ENCODE data around the gene HTR2C. TPM values are rescaled to one million over a fixed set of nuclear protein-coding genes. Genes with fewer than 3 reads are reported as not detected.

Gene HTR2C
- polyA plus RNA-seq (2013, experiment 1 of 2) = 0.29 TPM
- 0.34 TPM for polyA plus RNA-seq (2013, experiment 2 of 2)

DNA sequence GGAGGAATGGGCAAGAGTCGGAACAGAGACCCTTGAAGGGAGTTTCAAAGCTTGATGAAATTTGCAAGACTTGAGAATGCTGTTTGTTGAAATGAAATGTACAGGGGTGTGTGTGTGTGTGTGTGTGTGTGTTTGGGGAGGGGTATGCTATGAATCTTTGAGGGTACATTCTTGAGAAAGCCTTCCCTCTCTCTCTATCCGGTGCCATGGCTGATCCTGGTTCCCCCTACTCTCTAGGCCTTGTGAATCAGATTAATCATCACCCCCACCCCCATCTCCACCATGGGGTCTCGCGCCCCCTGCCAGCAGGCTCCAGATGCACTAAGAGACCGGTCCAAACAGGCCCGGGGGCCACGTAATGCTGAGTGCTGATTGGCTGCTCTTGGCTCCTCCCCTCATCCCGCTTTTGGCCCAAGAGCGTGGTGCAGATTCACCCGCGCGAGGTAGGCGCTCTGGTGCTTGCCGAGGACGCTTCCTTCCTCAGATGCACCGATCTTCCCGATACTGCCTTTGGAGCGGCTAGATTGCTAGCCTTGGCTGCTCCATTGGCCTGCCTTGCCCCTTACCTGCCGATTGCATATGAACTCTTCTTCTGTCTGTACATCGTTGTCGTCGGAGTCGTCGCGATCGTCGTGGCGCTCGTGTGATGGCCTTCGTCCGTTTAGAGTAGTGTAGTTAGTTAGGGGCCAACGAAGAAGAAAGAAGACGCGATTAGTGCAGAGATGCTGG is at the start of gene HTR2C:
Gene HTR2C, plus strand, starts transcription at position 441 of the 729 bp plus-strand sequence. CDS start 142,851 bp downstream, outside the sequence.
- Histone ChIP-seq H3K23ac (ENCODE audit: low read length) (no peak within 1 kb of the TSS), H2AK5ac (ENCODE audit: low read length) (no peak within 1 kb of the TSS), H3K9ac (ENCODE audit: low read length) (no peak within 1 kb of the TSS), H3K56ac (ENCODE audit: low read length) (peak within 1 kb of the TSS; percentile 22), H3K4ac (ENCODE audit: low read depth, low read length) (no peak within 1 kb of the TSS), H3K79me2 (ENCODE audit: control insufficient read depth, insufficient read depth, low read length) (no peaks in the 10 kb centered on the region), H2BK120ac (ENCODE audit: low read depth, low read length) (no peak within 1 kb of the TSS), H4K8ac (ENCODE audit: low read depth, low read length) (no peak within 1 kb of the TSS), H3K27ac (ENCODE audit: low read depth, low read length) (no peak within 1 kb of the TSS), H3K18ac (ENCODE audit: low read length) (no peak within 1 kb of the TSS), H3K79me1 (ENCODE audit: low read length) (no peaks in the 10 kb centered on the region), H2BK15ac (replicated peaks; ENCODE audit: low read depth) (no peak within 1 kb of the TSS), H3K4me1 (ENCODE audit: control insufficient read depth, low read depth, low read length) (no peaks in the 10 kb centered on the region), H3K27me3 (ENCODE audit: insufficient read depth, low read length, poor library complexity) (peaks cover 15% of the 10 kb centered on the region), H4K5ac (ENCODE audit: low read length) (no peak within 1 kb of the TSS), H3K36me3 (ENCODE audit: control insufficient read depth, insufficient read depth, low read length) (no peaks in the 10 kb centered on the region), H2BK5ac (ENCODE audit: low read length) (no peak within 1 kb of the TSS), H3K4me2 (ENCODE audit: low read length) (peak within 1 kb of the TSS; percentile 50), H3K4me3 (ENCODE audit: low read length) (peak within 1 kb of the TSS; percentile 3)
- WGBS (ENCODE audit: extremely low coverage, insufficient coverage, low lambda C conversion rate) = no CpG with 5 or more reads among the region's 34 CpGs
- DNase-seq = peak; percentile 39

DNA sequence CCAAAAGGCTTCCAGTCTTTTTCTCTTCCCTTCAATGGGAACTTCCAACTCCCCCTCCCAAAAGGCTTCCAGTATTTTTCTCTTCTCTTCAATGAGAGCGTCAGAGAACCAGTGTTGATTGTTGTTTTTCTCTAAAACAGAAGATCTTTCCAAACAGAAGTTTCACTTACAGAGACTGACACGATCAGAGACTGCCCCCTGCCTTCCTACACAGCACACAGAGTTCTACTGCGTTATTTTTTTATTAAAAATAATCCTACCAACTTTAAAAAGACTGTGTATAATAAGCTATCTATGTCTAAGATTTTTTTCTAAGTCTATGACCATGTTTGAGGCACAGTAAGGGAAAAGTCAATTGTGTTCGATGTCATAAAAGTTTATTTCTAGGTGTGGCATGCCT is 3.5 kb upstream of the HTR2C start:
- H3K4me1 ChIP-seq (ENCODE audit: control insufficient read depth, low read depth, low read length) = no peaks in the 10 kb centered on the region
- no peak overlapping the region for H3K56ac ChIP-seq (ENCODE audit: low read length)
- no peak overlapping the region for H3K4ac ChIP-seq (ENCODE audit: low read depth, low read length)
- no peak overlapping the region for H3K4me2 ChIP-seq (ENCODE audit: low read length)
- no peak overlapping the region for H2BK15ac ChIP-seq (replicated peaks; ENCODE audit: low read depth)
- H2BK120ac ChIP-seq (ENCODE audit: low read depth, low read length) = no peak overlapping the region
- no peak overlapping the region for H2BK5ac ChIP-seq (ENCODE audit: low read length)
- no peak overlapping the region for H4K5ac ChIP-seq (ENCODE audit: low read length)
- H3K27ac ChIP-seq (ENCODE audit: low read depth, low read length) = no peak overlapping the region
- no CpG with 5 or more reads among the region's 4 CpGs for WGBS (ENCODE audit: extremely low coverage, insufficient coverage, low lambda C conversion rate)
- H3K4me3 ChIP-seq (ENCODE audit: low read length) = no peak overlapping the region
- no peak overlapping the region for H2AK5ac ChIP-seq (ENCODE audit: low read length)
- DNase-seq = peak; percentile 23
- H3K79me1 ChIP-seq (ENCODE audit: low read length) = no peaks in the 10 kb centered on the region
- H4K8ac ChIP-seq (ENCODE audit: low read depth, low read length) = no peak overlapping the region
- H3K36me3 ChIP-seq (ENCODE audit: control insufficient read depth, insufficient read depth, low read length) = no peaks in the 10 kb centered on the region
- no peak overlapping the region for H3K9ac ChIP-seq (ENCODE audit: low read length)
- no peak overlapping the region for H3K18ac ChIP-seq (ENCODE audit: low read length)
- no peak overlapping the region for H3K23ac ChIP-seq (ENCODE audit: low read length)
- peaks cover 11% of the 10 kb centered on the region for H3K27me3 ChIP-seq (ENCODE audit: insufficient read depth, low read length, poor library complexity)
- no peaks in the 10 kb centered on the region for H3K79me2 ChIP-seq (ENCODE audit: control insufficient read depth, insufficient read depth, low read length)

- Histone ChIP-seq H3K36me3 (ENCODE audit: control insufficient read depth, insufficient read depth, low read length) (no peaks in the 10 kb centered on the region), H2BK5ac (ENCODE audit: low read length) (no peak overlapping the region), H3K56ac (ENCODE audit: low read length) (peak overlapping the region; percentile 25), H3K9ac (ENCODE audit: low read length) (peak overlapping the region; percentile 32), H3K79me1 (ENCODE audit: low read length) (no peaks in the 10 kb centered on the region), H4K8ac (ENCODE audit: low read depth, low read length) (no peak overlapping the region), H3K4ac (ENCODE audit: low read depth, low read length) (no peak overlapping the region), H2AK5ac (ENCODE audit: low read length) (no peak overlapping the region), H3K4me2 (ENCODE audit: low read length) (peak overlapping the region; percentile 34), H3K27ac (ENCODE audit: low read depth, low read length) (no peak overlapping the region), H3K23ac (ENCODE audit: low read length) (no peak overlapping the region), H4K5ac (ENCODE audit: low read length) (no peak overlapping the region), H3K18ac (ENCODE audit: low read length) (no peak overlapping the region), H3K79me2 (ENCODE audit: control insufficient read depth, insufficient read depth, low read length) (no peaks in the 10 kb centered on the region), H3K4me3 (ENCODE audit: low read length) (no peak overlapping the region), H2BK120ac (ENCODE audit: low read depth, low read length) (no peak overlapping the region), H3K4me1 (ENCODE audit: control insufficient read depth, low read depth, low read length) (no peaks in the 10 kb centered on the region), H2BK15ac (replicated peaks; ENCODE audit: low read depth) (no peak overlapping the region), H3K27me3 (ENCODE audit: insufficient read depth, low read length, poor library complexity) (peaks cover 15% of the 10 kb centered on the region)
- DNase-seq = peak; percentile 57
- WGBS (ENCODE audit: extremely low coverage, insufficient coverage, low lambda C conversion rate) = no CpG with 5 or more reads among the region's 45 CpGs
Measured at GRCh38 chrX:114581528-114582263, 2.2 kb upstream of the HTR2C start.

DNA sequence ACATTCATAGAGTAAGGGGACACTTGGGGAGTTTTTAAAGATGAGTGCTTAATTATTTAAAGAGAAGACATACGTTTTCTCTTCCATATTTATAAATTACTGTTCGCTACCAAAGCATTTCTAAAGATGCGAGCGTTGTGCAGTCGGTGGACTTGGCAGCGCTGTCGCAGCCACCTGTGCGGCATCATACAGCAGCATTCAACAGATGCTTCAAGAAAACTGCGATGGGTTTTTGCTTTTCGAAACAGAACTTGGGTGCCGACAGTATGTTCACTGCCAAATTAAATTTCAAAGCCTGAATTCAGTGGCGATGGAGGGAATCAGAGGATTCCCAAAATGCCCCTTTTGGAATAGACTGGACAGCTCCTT is 1.6 kb upstream of the HTR2C start:
- Histone ChIP-seq H3K79me2 (ENCODE audit: control insufficient read depth, insufficient read depth, low read length) (no peaks in the 10 kb centered on the region), H4K5ac (ENCODE audit: low read length) (no peak overlapping the region), H2BK120ac (ENCODE audit: low read depth, low read length) (no peak overlapping the region), H4K8ac (ENCODE audit: low read depth, low read length) (no peak overlapping the region), H3K4ac (ENCODE audit: low read depth, low read length) (no peak overlapping the region), H3K4me3 (ENCODE audit: low read length) (no peak overlapping the region), H3K18ac (ENCODE audit: low read length) (no peak overlapping the region), H3K9ac (ENCODE audit: low read length) (no peak overlapping the region), H3K23ac (ENCODE audit: low read length) (no peak overlapping the region), H3K27me3 (ENCODE audit: insufficient read depth, low read length, poor library complexity) (peaks cover 15% of the 10 kb centered on the region), H2BK15ac (replicated peaks; ENCODE audit: low read depth) (no peak overlapping the region), H3K4me1 (ENCODE audit: control insufficient read depth, low read depth, low read length) (no peaks in the 10 kb centered on the region), H3K27ac (ENCODE audit: low read depth, low read length) (no peak overlapping the region), H3K4me2 (ENCODE audit: low read length) (no peak overlapping the region), H3K56ac (ENCODE audit: low read length) (no peak overlapping the region), H2AK5ac (ENCODE audit: low read length) (no peak overlapping the region), H2BK5ac (ENCODE audit: low read length) (no peak overlapping the region), H3K36me3 (ENCODE audit: control insufficient read depth, insufficient read depth, low read length) (no peaks in the 10 kb centered on the region), H3K79me1 (ENCODE audit: low read length) (no peaks in the 10 kb centered on the region)
- WGBS (ENCODE audit: extremely low coverage, insufficient coverage, low lambda C conversion rate) = no CpG with 5 or more reads among the region's 12 CpGs
- no peak for DNase-seq

GRCh38 chrX:114582698-114583395 is 1.0 kb upstream of the HTR2C start:
- Histone ChIP-seq H3K79me1 (ENCODE audit: low read length) (no peaks in the 10 kb centered on the region), H2BK120ac (ENCODE audit: low read depth, low read length) (no peak overlapping the region), H3K4ac (ENCODE audit: low read depth, low read length) (no peak overlapping the region), H3K36me3 (ENCODE audit: control insufficient read depth, insufficient read depth, low read length) (no peaks in the 10 kb centered on the region), H3K9ac (ENCODE audit: low read length) (no peak overlapping the region), H3K4me1 (ENCODE audit: control insufficient read depth, low read depth, low read length) (no peaks in the 10 kb centered on the region), H3K4me2 (ENCODE audit: low read length) (no peak overlapping the region), H3K4me3 (ENCODE audit: low read length) (no peak overlapping the region), H2BK5ac (ENCODE audit: low read length) (no peak overlapping the region), H4K8ac (ENCODE audit: low read depth, low read length) (no peak overlapping the region), H3K56ac (ENCODE audit: low read length) (no peak overlapping the region), H3K18ac (ENCODE audit: low read length) (no peak overlapping the region), H3K79me2 (ENCODE audit: control insufficient read depth, insufficient read depth, low read length) (no peaks in the 10 kb centered on the region), H2BK15ac (replicated peaks; ENCODE audit: low read depth) (no peak overlapping the region), H3K27me3 (ENCODE audit: insufficient read depth, low read length, poor library complexity) (peaks cover 15% of the 10 kb centered on the region), H3K23ac (ENCODE audit: low read length) (no peak overlapping the region), H3K27ac (ENCODE audit: low read depth, low read length) (no peak overlapping the region), H4K5ac (ENCODE audit: low read length) (no peak overlapping the region), H2AK5ac (ENCODE audit: low read length) (no peak overlapping the region)
- no CpG with 5 or more reads among the region's 36 CpGs for WGBS (ENCODE audit: extremely low coverage, insufficient coverage, low lambda C conversion rate)
- DNase-seq = peak; percentile 28
